Measurements from ENCODE around the gene TSPAN15. TPM values are rescaled to one million over a fixed set of nuclear protein-coding genes. Genes with fewer than 3 reads are reported as not detected.

The TSPAN15 gene
- total and polyA plus RNA-seq, 9 donors = 52.1 to 103 (median 72.2) TPM

- H3K9me3 ChIP-seq (replicated peaks; ENCODE audit: control insufficient read depth, low read depth, low read length) = no peaks in the 10 kb centered on the region
- no peak overlapping the region for H3K4me3 ChIP-seq (ENCODE audit: low read length)
- no peak overlapping the region for H3K27ac ChIP-seq (ENCODE audit: low read length)
- 82% methylated on average over 1 of the region's 5 CpGs for WGBS (ENCODE audit: insufficient coverage)
- no peak for DNase-seq
- no peaks in the 10 kb centered on the region for H3K36me3 ChIP-seq (ENCODE audit: control insufficient read depth, insufficient read depth, low read length)
- H3K4me1 ChIP-seq (ENCODE audit: control insufficient read depth, insufficient read depth, low read length) = no peaks in the 10 kb centered on the region
- peaks cover 2% of the 10 kb centered on the region for H3K27me3 ChIP-seq (ENCODE audit: control insufficient read depth, insufficient read depth, low read length)
Measured at GRCh38 chr10:69425511-69426298, 25.6 kb upstream of the TSPAN15 start.

GRCh38 chr10:69426376-69426727 is 24.9 kb upstream of the TSPAN15 start:
- no peak for DNase-seq
- Histone ChIP-seq H3K4me1 (ENCODE audit: control insufficient read depth, insufficient read depth, low read length) (no peaks in the 10 kb centered on the region), H3K27me3 (ENCODE audit: control insufficient read depth, insufficient read depth, low read length) (peaks cover 2% of the 10 kb centered on the region), H3K9me3 (replicated peaks; ENCODE audit: control insufficient read depth, low read depth, low read length) (no peaks in the 10 kb centered on the region), H3K27ac (ENCODE audit: low read length) (no peak overlapping the region), H3K36me3 (ENCODE audit: control insufficient read depth, insufficient read depth, low read length) (no peaks in the 10 kb centered on the region), H3K4me3 (ENCODE audit: low read length) (no peak overlapping the region)
- WGBS (ENCODE audit: insufficient coverage) = 87% methylated on average over 4 of the region's 4 CpGs

- Histone ChIP-seq H3K4me1 (ENCODE audit: control insufficient read depth, insufficient read depth, low read length) (no peaks in the 10 kb centered on the region), H3K9me3 (replicated peaks; ENCODE audit: control insufficient read depth, low read depth, low read length) (no peaks in the 10 kb centered on the region), H3K36me3 (ENCODE audit: control insufficient read depth, insufficient read depth, low read length) (no peaks in the 10 kb centered on the region), H3K27ac (ENCODE audit: low read length) (no peak overlapping the region), H3K27me3 (ENCODE audit: control insufficient read depth, insufficient read depth, low read length) (no peaks in the 10 kb centered on the region), H3K4me3 (ENCODE audit: low read length) (no peak overlapping the region)
- DNase-seq = no peak
- 65% methylated on average over 4 of the region's 8 CpGs for WGBS (ENCODE audit: insufficient coverage)
Measured at GRCh38 chr10:69428165-69428564, 23.1 kb upstream of the TSPAN15 start.

- Histone ChIP-seq H3K36me3 (ENCODE audit: control insufficient read depth, insufficient read depth, low read length) (no peaks in the 10 kb centered on the region), H3K4me1 (ENCODE audit: control insufficient read depth, insufficient read depth, low read length) (peaks cover 38% of the 10 kb centered on the region), H3K4me3 (ENCODE audit: low read length) (no peak overlapping the region), H3K27ac (ENCODE audit: low read length) (no peak overlapping the region), H3K27me3 (ENCODE audit: control insufficient read depth, insufficient read depth, low read length) (no peaks in the 10 kb centered on the region), H3K9me3 (replicated peaks; ENCODE audit: control insufficient read depth, low read depth, low read length) (no peaks in the 10 kb centered on the region)
- no CpG with 5 or more reads among the region's 2 CpGs for WGBS (ENCODE audit: insufficient coverage)
- no peak for DNase-seq
Measured at GRCh38 chr10:69434169-69434568, 17.1 kb upstream of the TSPAN15 start.

- DNase-seq = no peak
- Histone ChIP-seq H3K4me1 (ENCODE audit: control insufficient read depth, insufficient read depth, low read length) (peaks cover 46% of the 10 kb centered on the region), H3K4me3 (ENCODE audit: low read length) (no peak overlapping the region), H3K27ac (ENCODE audit: low read length) (no peak overlapping the region), H3K27me3 (ENCODE audit: control insufficient read depth, insufficient read depth, low read length) (no peaks in the 10 kb centered on the region), H3K36me3 (ENCODE audit: control insufficient read depth, insufficient read depth, low read length) (no peaks in the 10 kb centered on the region), H3K9me3 (replicated peaks; ENCODE audit: control insufficient read depth, low read depth, low read length) (no peaks in the 10 kb centered on the region)
- 96% methylated on average over 11 of the region's 11 CpGs for WGBS (ENCODE audit: insufficient coverage)
Measured at GRCh38 chr10:69434926-69435325, 16.3 kb upstream of the TSPAN15 start.

GRCh38 chr10:69435966-69436520 is 15.2 kb upstream of the TSPAN15 start:
- no peaks in the 10 kb centered on the region for H3K9me3 ChIP-seq (replicated peaks; ENCODE audit: control insufficient read depth, low read depth, low read length)
- peaks cover 46% of the 10 kb centered on the region for H3K4me1 ChIP-seq (ENCODE audit: control insufficient read depth, insufficient read depth, low read length)
- H3K27me3 ChIP-seq (ENCODE audit: control insufficient read depth, insufficient read depth, low read length) = no peaks in the 10 kb centered on the region
- H3K4me3 ChIP-seq (ENCODE audit: low read length) = no peak overlapping the region
- peak overlapping the region; percentile 72 for H3K27ac ChIP-seq (ENCODE audit: low read length)
- H3K36me3 ChIP-seq (ENCODE audit: control insufficient read depth, insufficient read depth, low read length) = no peaks in the 10 kb centered on the region
- WGBS (ENCODE audit: insufficient coverage) = 79% methylated on average over 14 of the region's 14 CpGs
- peak; percentile 72 for DNase-seq

GRCh38 chr10:69437321-69438259 is 13.7 kb upstream of the TSPAN15 start:
- 62% methylated on average over 4 of the region's 13 CpGs for WGBS (ENCODE audit: insufficient coverage)

GRCh38 chr10:69438536-69439349 is 12.5 kb upstream of the TSPAN15 start:
- H3K4me3 ChIP-seq (ENCODE audit: low read length) = no peak overlapping the region
- H3K36me3 ChIP-seq (ENCODE audit: control insufficient read depth, insufficient read depth, low read length) = no peaks in the 10 kb centered on the region
- H3K4me1 ChIP-seq (ENCODE audit: control insufficient read depth, insufficient read depth, low read length) = peaks cover 46% of the 10 kb centered on the region
- no peaks in the 10 kb centered on the region for H3K9me3 ChIP-seq (replicated peaks; ENCODE audit: control insufficient read depth, low read depth, low read length)
- DNase-seq = peak; percentile 62
- H3K27me3 ChIP-seq (ENCODE audit: control insufficient read depth, insufficient read depth, low read length) = no peaks in the 10 kb centered on the region
- peak overlapping the region; percentile 73 for H3K27ac ChIP-seq (ENCODE audit: low read length)
- WGBS (ENCODE audit: insufficient coverage) = 12% methylated on average over 7 of the region's 10 CpGs

More at GRCh38 chr10:69437321-69438259, 13.7 kb upstream of the TSPAN15 start:
- Histone ChIP-seq H3K4me1 (ENCODE audit: control insufficient read depth, insufficient read depth, low read length) (peaks cover 46% of the 10 kb centered on the region), H3K36me3 (ENCODE audit: control insufficient read depth, insufficient read depth, low read length) (no peaks in the 10 kb centered on the region), H3K27me3 (ENCODE audit: control insufficient read depth, insufficient read depth, low read length) (no peaks in the 10 kb centered on the region), H3K4me3 (ENCODE audit: low read length) (no peak overlapping the region), H3K27ac (ENCODE audit: low read length) (peak overlapping the region; percentile 73), H3K9me3 (replicated peaks; ENCODE audit: control insufficient read depth, low read depth, low read length) (no peaks in the 10 kb centered on the region)
- no peak for DNase-seq

GRCh38 chr10:69439350-69439739 is 11.9 kb upstream of the TSPAN15 start:
- 46% methylated on average over 5 of the region's 5 CpGs for WGBS (ENCODE audit: insufficient coverage)
- Histone ChIP-seq H3K27ac (ENCODE audit: low read length) (peak overlapping the region; percentile 73), H3K4me3 (ENCODE audit: low read length) (no peak overlapping the region), H3K9me3 (replicated peaks; ENCODE audit: control insufficient read depth, low read depth, low read length) (no peaks in the 10 kb centered on the region), H3K36me3 (ENCODE audit: control insufficient read depth, insufficient read depth, low read length) (no peaks in the 10 kb centered on the region), H3K27me3 (ENCODE audit: control insufficient read depth, insufficient read depth, low read length) (no peaks in the 10 kb centered on the region), H3K4me1 (ENCODE audit: control insufficient read depth, insufficient read depth, low read length) (peaks cover 46% of the 10 kb centered on the region)
- peak; percentile 86 for DNase-seq

Measured in muscle of leg (tissue), 11 donors.